Brain pericyte (primary cell): ENCODE data around the gene AP2A2.
"Not testable (repeated sequence)": the region's sequence is repeated elsewhere in the genome, so short reads cannot be mapped to it uniquely, and the experiment has no call there.

ENCODE experiments used
- DNase-seq: peaks from one replicate; pipeline ENCODE4 v3.0.0-alpha.2; 2012; ENCODE audit warnings: low read depth, low spot score

AP2A2 gene

GRCh38 chr11:1015064-1015463 lies 89.4 kb downstream of the AP2A2 start:
- no peak for DNase-seq

DNA sequence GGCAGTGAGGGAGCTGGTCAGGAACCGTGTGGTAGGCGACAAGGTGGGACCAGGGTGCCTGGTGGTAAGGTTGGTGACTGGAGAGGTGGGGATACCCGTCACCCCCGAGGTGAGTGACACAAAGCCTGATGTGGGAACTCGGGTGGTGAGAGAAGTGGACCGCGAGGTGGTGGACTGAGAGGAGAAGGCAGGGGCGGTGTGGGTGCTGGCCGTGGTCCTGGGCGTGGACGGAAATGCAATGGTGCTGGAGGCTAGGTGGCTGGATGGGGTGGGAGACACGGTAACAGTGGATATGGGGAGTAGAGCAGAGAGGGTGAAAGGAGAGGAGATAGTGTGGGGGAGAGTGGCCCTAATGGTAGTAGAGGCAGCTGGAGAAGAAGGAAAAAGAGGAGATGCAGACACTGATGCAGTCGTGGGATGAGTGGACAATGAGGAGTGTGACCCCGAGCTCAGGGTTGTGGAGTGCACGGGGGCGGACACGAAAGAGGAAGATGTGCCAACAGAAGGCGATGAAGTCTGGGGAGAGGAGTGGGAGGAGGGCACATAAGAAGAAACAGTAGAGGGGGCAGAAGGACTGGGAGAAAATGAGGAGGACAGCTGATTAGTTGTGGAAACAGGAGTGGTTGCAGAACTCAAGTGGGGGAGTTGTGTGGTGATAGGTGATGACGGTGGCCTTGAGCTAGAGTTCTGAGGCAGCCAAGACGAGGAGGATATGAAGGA lies 90.3 kb downstream of the AP2A2 start:
- DNase-seq: no peak

DNA sequence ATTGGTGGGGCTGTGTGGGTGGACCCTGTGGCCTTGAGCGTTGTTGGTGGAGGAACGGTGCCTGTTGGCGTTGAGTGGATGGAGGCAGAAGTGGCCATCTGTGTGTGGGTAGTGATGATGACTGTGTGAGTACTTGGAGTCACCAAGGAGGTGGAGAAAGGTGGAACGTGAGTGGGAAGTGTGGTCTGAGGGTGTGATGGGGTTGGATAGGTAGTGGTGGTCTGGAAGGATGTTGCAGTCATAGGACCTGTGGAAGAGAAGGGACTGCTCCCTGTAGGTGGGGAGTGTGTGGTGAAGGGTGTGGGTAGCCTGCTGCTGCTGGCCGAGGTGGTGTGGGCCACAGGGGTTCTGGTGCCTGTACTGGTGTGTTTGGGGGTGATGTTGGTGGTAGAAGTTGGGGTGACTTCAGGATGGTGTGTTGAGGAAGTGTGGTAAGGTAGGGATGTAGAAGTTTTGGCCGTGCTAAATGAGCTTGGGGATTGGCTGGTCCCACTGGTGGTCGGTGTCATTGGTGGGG lies 91.0 kb downstream of the AP2A2 start:
- DNase-seq: not testable (repeated sequence)

DNA sequence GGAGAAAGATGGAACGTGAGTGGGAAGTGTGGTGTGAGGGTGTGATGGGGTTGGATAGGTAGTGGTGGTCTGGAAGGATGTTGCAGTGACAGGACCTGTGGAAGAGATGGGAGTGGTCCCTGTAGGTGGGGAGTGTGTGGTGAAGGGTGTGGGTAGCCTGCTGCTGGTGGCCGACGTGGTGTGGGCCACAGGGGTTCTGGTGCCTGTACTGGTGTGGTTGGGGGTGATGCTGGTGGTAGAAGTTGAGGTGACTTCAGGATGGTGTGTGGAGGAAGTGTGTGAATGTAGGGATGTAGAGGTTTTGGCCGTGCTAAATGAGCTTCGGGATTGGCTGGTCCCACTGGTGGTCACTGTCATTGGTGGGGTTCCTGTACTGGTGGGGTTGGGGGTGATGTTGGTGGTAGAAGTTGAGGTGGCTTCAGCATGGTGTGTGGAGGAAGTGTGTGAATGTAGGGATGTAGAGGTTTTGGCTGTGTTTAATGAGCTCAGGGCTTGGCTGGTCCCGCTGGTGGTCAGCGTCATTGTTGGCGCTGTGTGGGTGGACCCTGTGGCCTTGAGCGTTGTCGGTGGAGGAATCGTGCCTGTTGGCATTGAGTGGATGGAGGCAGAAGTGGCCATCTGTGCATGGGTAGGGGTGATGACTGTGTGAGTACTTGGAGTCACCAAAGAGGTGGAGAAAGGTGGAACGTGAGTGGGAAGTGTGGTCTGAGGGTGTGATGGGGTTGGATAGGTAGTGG lies 91.8 kb downstream of the AP2A2 start:
- DNase-seq: no peak

DNA sequence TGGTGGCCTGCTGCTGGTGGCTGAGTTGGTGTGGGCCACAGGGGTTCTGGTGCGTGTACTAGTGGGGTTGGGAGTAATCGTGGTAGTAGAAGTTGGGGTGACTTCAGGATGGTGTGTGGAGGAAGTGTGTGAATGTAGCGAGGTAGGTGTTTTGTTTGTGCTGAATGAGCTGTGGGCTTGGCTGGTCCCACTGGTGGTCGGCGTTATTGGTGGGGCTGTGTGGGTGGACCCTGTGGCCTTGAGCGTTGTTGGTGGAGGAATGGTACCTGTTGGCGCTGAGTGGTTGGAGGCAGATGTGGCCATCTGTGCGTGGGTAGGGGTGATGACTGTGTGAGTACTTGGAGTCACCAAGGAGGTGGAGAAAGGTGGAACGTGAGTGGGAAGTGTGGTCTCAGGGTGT lies 92.4 kb downstream of the AP2A2 start:
- DNase-seq: no peak

DNA sequence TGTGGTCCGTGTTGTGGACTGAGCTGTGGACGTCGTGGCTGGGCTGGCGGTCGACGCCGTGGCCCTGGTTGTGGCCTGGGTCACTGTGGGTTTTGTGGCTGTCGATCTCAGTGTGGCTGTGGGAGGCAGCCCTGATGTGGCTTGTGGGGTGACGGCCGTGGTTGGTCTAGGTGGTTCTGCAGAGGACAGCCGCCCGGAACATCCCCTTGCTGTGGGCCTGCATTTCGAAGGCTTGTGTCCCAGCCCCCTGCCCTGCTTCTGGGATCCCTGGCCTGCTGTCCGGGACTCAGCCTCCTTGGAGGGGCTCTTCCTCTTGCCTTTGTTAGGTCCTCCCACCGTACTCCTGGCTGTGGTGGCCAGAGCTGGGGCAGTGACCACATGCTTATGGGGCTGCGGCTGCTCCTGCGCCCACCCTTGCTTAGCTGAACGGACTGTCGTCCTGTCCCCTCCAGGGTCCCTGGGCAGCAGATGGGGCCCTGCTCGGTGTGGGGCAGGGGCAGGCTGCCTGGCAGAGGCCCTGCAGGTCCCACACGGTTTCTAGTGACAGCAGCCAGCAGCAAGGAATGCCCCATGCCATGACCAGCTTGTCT lies 93.7 kb downstream of the AP2A2 start:
- DNase-seq: no peak

DNA sequence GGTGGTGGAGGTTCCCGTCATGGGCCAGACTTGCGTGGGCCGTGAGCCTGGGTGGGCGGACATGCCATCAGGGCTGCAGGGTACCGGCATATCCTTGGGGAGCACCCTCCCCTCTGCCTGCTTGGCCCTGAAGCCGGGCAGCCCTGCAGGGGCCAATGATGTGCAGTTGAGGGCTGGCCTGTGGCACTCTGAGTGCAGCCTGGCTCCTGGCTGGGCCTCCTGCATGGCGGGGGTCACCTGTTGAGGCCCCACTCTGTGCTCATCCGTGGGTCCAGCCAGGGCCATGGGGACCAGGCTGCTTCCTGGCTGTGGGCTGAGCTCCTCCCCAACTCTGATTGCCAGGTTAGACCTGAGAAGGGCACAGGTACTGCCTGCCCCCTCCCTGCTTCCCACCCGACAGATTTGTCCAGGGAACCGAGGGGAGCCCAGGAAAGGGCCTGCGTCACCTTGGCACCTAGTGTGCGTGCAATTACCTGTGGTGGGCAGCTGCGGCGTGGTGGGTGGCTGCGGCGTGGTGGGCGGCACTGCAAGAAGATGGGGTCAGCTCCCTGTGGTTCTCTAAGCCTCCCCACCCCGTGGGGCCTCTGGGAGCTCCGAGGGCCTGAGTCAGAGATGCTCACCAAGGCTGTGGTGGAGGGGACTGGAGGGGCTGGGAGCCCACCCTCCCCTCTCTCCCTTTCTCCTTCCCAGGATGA lies 94.7 kb downstream of the AP2A2 start:
- DNase-seq: no peak

- DNase-seq: no peak
Measured at GRCh38 chr11:1022411-1022810, 96.7 kb downstream of the AP2A2 start.

DNA sequence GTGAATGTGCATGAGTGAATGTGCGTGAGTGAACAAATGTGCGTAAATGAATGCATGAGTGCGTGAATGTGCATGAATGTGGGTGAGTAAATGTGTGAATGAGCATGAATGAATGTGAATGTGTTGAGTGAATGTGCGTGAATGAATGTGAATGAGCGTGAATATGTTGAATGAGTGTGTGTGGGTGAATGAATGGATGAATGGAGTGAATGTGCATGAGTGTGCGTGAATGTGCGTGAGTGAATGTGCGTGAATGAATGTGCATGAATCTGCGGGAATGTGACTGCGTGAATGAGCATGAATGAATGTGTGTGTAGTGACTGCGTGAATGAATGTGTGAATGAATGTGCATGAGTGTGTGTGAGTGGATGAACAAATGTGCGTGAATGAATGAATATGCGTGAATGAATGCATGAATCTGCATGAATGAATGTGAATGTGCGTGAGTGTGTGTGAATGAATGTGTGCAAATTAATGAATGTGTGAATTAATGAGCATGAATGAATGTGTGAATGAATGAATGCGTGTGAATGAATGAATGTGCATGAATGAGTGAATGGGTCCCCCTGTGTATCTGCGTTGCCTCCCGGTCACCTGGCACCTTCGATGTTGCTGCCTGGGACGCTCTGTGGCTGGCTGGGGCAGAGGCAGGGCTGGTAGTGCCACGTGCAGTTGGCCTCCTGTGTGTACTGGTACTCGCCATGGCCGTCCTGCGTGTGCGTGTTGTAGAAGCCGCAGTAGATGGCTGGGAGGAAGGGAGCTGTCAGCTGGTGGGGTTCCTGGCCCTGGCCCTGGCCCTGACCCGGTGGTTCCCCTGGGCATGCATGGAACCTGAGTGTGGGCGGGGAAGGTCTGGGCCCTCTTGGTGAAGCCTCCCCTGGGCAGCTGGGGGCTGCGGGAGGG lies 97.5 kb downstream of the AP2A2 start:
- DNase-seq: no peak

GRCh38 chr11:1023811-1024596 lies 98.3 kb downstream of the AP2A2 start:
- DNase-seq: no peak

DNA sequence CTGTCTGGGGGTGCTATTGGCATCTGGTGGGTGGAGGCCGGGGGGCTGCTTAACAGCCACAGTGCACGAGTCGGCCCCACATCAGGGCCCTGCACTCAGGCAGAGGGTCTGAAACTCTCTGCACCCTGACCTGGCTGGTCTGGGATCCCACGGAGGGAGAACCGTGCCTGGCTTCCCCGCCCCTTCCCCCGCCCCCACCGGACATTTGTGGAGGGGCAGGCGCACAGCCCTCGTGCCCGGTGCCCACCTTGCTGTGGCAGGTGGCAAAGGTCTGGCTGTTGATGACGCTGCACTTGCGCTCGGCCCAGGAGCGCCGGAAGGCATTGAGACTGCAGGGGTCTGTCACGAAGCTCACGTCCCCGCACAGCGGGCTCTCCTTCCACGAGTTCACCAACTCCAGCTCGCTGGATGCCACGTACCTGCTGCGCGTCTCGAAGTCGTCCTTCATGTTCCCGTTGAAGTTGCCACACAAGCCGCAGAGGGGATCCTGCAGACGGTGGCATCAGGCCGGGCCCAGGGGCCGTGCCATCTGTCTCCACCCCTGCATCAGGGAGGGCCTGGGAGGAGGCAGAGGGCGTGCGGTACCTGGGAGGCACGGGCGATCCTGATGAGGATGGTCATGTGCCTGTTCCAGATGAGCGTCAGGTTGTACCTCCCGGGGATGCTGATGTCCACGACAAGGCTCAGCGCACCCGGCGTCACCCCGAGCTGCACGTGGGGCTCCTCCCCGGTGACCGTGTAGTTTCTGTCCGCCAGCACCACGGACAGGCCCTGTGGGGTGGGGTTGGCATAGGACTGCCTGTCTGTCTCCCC lies 99.1 kb downstream of the AP2A2 start:
- no peak for DNase-seq

DNA sequence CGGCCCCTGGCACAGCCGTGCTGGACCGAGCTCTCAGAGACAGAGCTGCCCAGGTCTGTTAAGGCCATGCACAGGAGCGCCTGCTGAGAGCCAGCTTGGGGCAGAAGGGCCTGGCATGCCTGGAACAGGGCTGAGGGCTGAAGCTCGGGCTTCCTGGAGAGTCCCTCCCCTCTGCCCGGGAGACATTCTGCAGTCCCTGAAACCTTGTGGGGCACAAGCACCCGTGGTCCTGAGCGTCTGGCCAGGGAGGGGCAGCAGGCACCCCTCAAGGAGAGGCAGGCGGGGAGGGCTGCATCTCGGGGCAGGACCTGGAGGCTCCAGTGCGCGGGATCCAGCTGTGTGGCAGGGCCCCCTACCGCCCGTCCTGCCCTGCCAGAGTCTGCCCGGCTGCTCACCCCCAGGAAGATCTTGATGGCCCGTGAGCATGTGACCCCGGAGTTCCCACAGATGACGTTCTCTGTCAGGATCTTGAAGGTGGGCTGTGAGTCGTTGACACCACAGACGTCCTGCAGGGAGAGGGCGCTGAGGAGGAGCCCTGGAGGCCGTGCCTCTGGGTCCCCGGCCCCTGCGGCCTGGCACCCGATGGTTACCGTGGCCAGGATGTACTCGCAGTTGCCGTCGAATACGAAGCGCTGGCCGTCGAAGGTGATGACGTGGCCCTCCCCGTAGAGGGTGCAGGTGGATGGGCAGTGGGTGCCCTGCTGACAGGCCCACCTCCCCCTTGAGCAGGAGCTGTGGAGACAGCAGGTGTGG lies 99.9 kb downstream of the AP2A2 start:
- DNase-seq: no peak

DNA sequence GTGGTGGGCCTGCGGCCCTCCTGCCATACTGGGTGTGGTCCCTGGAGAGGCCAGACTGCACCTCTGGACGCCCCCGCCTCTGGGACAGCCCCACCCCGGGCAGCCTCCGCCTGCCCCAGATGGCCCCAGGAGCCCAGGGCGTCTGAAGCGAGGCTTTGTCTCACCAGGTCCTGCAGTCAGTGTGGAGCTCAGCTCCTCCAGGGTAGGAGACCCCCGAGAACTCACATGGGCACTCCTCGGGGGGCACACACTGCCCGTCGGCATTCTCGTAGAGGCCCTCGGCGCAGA lies 100.4 kb downstream of the AP2A2 start:
- no peak for DNase-seq

DNA sequence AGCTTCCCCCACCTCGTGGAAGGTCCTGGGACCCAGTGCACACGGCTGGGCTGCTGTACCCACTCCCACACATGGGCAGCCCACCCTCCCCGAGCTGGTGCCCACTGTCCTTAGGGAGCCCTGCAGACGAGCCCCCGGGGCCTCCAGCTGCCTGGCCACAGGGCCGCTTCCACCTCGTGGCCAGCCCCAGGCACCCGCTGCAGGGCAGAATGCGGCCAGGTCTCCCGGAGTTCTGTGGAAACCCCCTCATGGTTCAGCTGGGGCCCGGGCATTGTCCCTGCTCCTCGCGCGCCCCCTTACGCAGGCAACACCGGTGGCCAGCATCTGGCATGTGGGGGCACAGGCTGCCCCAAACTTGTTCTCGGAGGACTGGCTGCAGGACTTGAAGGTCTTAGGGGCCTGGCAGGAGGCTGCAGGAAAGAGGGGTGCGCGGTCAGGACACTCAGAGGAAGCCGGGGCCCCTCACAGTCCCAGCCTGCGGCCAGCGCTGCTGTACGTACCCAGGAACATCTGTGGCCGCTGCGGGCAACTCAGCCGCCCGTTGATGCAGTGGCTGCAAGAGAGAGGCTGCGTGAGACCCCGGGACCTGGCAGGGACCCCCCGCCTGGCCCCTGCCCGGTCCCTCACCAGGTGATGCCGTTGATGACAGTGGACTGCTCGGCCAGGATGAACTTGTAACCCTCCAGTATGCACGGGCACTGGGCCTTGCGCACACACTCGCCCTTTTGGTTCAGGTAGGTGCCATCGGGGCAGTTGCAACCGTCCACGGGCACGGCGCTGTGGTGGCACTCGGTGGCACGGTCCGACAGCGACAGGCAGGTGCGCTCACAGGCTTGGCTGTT lies 101.2 kb downstream of the AP2A2 start:
- no peak for DNase-seq

- no peak for DNase-seq
Measured at GRCh38 chr11:1027483-1028290, 102.0 kb downstream of the AP2A2 start.

GRCh38 chr11:1028291-1028540 lies 102.5 kb downstream of the AP2A2 start:
- no peak for DNase-seq

GRCh38 chr11:1028616-1029015 lies 102.9 kb downstream of the AP2A2 start:
- no peak for DNase-seq
